HepG2 (cell line): ENCODE results near the gene UBR4. TPM values are rescaled to one million over a fixed set of nuclear protein-coding genes. Genes with fewer than 3 reads are reported as not detected.
A peak's percentile ranks its signal among the peaks of the same experiment; 100 is the strongest.

Source experiments
- AGO2 ChIP-seq: fragments of 200-400 bp; formaldehyde crosslinking; optimal IDR thresholded peaks from 2 replicates; pipeline ENCODE3; 2017; ENCODE audit warnings: mild to moderate bottlenecking, low read depth, low read length, moderate library complexity
- AKNA ChIP-seq: sonication (generic); formaldehyde crosslinking; IDR thresholded peaks from 2 replicates; pipeline ENCODE4 v1.4.0; 2020; ENCODE audit warnings: missing genetic modification reagents, borderline replicate concordance
- E2F5 ChIP-seq: sonication (generic); formaldehyde crosslinking; conservative IDR thresholded peaks from 2 replicates; pipeline ENCODE4 v1.4.0; 2020; ENCODE audit warnings: missing genetic modification reagents
- HNRNPK ChIP-seq: fragments of 200-400 bp; formaldehyde crosslinking; IDR thresholded peaks from 2 replicates; pipeline ENCODE4 v1.6.1; 2018; ENCODE audit warnings: low read length, low read depth, moderate library complexity, mild to moderate bottlenecking; ENCODE audit not compliant: poor library complexity, severe bottlenecking
- IRF2 ChIP-seq: IDR thresholded peaks from 2 replicates; pipeline ENCODE4 v1.6.1; 2018; ENCODE audit warnings: missing genetic modification reagents, missing compliant biosample characterization
- KAT8 ChIP-seq: IDR thresholded peaks from 2 replicates; pipeline ENCODE4 v1.6.1; 2016; ENCODE audit warnings: missing genetic modification reagents, missing compliant biosample characterization
- MYC ChIP-seq: sonication (generic); formaldehyde crosslinking; IDR thresholded peaks from 2 replicates; pipeline ENCODE4 v1.9.0; 2021; ENCODE audit warnings: missing genetic modification reagents, borderline replicate concordance
- NKX3-1 ChIP-seq: sonication (generic); formaldehyde crosslinking; IDR thresholded peaks from 2 replicates; pipeline ENCODE4 v1.5.0; 2020; ENCODE audit warnings: missing genetic modification reagents
- RFX1 ChIP-seq: fragments of 450-650 bp; IDR thresholded peaks from 2 replicates; pipeline ENCODE4 v1.6.1; 2017
- SP1 ChIP-seq, 2 experiments: fragments of 450-650 bp in 1 of 2; sonication (generic) in 1 of 2; formaldehyde crosslinking in 1 of 2; IDR thresholded peaks; 2 replicates each; pipeline versions ENCODE4 v1.4.0 to v1.6.1; 2016 to 2020; ENCODE audit warnings: missing genetic modification reagents in 1 of 2
- TCF7 ChIP-seq: sonication (generic); IDR thresholded peaks from 2 replicates; pipeline ENCODE4 v1.6.1; 2016; ENCODE audit warnings: antibody characterized with exemption, low read depth
- ZBTB46 ChIP-seq: sonication (generic); formaldehyde crosslinking; IDR thresholded peaks from 2 replicates; pipeline ENCODE4 v1.4.0; 2020; ENCODE audit warnings: mild to moderate bottlenecking, missing genetic modification reagents, borderline replicate concordance
- ZNF251 ChIP-seq: sonication (generic); formaldehyde crosslinking; IDR thresholded peaks from 2 replicates; pipeline ENCODE4 v1.9.0; 2021; ENCODE audit warnings: mild to moderate bottlenecking, missing genetic modification reagents
- ZNF740 ChIP-seq: sonication (generic); formaldehyde crosslinking; IDR thresholded peaks from 2 replicates; pipeline ENCODE4 v1.4.0; 2020; ENCODE audit warnings: missing genetic modification reagents
- ZNF775 ChIP-seq: sonication (generic); formaldehyde crosslinking; IDR thresholded peaks from 2 replicates; pipeline ENCODE4 v1.4.0; 2020; ENCODE audit warnings: missing genetic modification reagents, mild to moderate bottlenecking, moderate library complexity, borderline replicate concordance
- ZUFSP ChIP-seq: sonication (generic); formaldehyde crosslinking; IDR thresholded peaks from 2 replicates; pipeline ENCODE4 v1.9.0; 2021; ENCODE audit warnings: missing genetic modification reagents, mild to moderate bottlenecking, borderline replicate concordance
- polyA plus RNA-seq, 8 experiments: library from polyadenylated mRNA; depleted of rRNA in 3 of 8; stranded (reverse) in 7 of 8; unstranded in 1 of 8; fragments of >200 nt; fragmentation: Illumina TruSeq in 4 of 8; extraction: Trizol in 4 of 8; gene quantifications; 2 replicates each; pipeline versions ENCODE4 v1.2.1 to v1.2.3, GENCODE V29; 2011 to 2016; ENCODE audit warnings: low read depth in 4 of 8, missing spikeins in 1 of 8, mixed read lengths in 1 of 8; ENCODE audit not compliant: insufficient read depth in 1 of 8
- total RNA-seq, 5 experiments: library from RNA; depleted of rRNA; stranded (reverse); fragments of >200 nt; fragmentation: Illumina TruSeq; extraction: Trizol; gene quantifications; 2 replicates each; pipeline ENCODE4 v1.2.3, GENCODE V29; 2016; ENCODE audit warnings: low read depth in 1 of 5
- TF ChIP-seq, protein P1 (sequence below): sonication (generic); formaldehyde crosslinking; IDR thresholded peaks from 2 replicates; pipeline ENCODE4 v1.8.0; 2023; ENCODE audit warnings: mild to moderate bottlenecking, missing genetic modification reagents

UBR4 gene
- total and polyA plus RNA-seq, 2 of the 13 experiments (the other 11 are each of a cell fraction or from before 2014, with no cell fraction given), result 59.1 to 106 TPM

GRCh38 chr1:19251305-19252196 is 41.5 kb upstream of the UBR4 start, which contains the start of the genes EMC1 and MRTO4 (continued):
- no peak for TF ChIP-seq ZNF740 (CRISPR knock-in tag)
- TF ChIP-seq E2F5 (CRISPR knock-in tag), result peak; percentile 80; the same call in 1 of the 2 replicates
- no peak for TF ChIP-seq ZNF251 (CRISPR knock-in tag)
- no peak for TF ChIP-seq AKNA (CRISPR knock-in tag)
- TF ChIP-seq MYC (CRISPR knock-in tag), result peak; percentile 98
- TF ChIP-seq ZNF775 (CRISPR knock-in tag), result no peak
- no peak; the same call in 1 of the 2 replicates for TF ChIP-seq NKX3-1 (CRISPR knock-in tag)
- TF ChIP-seq RFX1, result no peak
- TF ChIP-seq AGO2, result peak; percentile 63
- peak; percentile 74; the same call in 1 of the 2 replicates for TF ChIP-seq IRF2 (CRISPR knock-in tag)
- TF ChIP-seq TCF7, result no peak
- TF ChIP-seq, protein P1, sequence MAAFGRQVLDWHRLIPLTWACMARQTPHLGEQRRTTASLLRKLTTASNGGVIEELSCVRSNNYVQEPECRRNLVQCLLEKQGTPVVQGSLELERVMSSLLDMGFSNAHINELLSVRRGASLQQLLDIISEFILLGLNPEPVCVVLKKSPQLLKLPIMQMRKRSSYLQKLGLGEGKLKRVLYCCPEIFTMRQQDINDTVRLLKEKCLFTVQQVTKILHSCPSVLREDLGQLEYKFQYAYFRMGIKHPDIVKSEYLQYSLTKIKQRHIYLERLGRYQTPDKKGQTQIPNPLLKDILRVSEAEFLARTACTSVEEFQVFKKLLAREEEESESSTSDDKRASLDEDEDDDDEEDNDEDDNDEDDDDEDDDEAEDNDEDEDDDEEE (CRISPR knock-in tag), result no peak; the same call in 1 of the 2 replicates
- TF ChIP-seq ZUFSP, result no peak
- TF ChIP-seq HNRNPK, result peak; percentile 78
- TF ChIP-seq SP1 (IDR thresholded peaks at IDR 0.05), result no peak
- peak; percentile 81 for TF ChIP-seq SP1 (CRISPR knock-in tag; IDR thresholded peaks at IDR 0.05)
- no peak for TF ChIP-seq ZBTB46
- TF ChIP-seq KAT8 (CRISPR knock-in tag), result peak; percentile 96
